IMR-90 (cell line): ENCODE results near the gene POLRMT. TPM values are rescaled to one million over a fixed set of nuclear protein-coding genes. Genes with fewer than 3 reads are reported as not detected.

Experiments
- ATAC-seq: fragments of 200-7000 bp; cut with Tn5 transposase; 2 replicates; pipeline ENCODE4 v1.9.1; 2020; ENCODE audit warnings: low read depth, mild to moderate bottlenecking, moderate library complexity
- BruUV-seq: library from RNA; stranded (reverse); fragments of 400-500 nt; replicated peaks from 2 replicates; lab custom pipeline; 2021; lab: Mats Ljungman, UMichigan
- CTCF ChIA-PET: fragments of 300-600 bp; formaldehyde crosslinking; extraction: SDS; loops from one replicate; lab custom pipeline; 2021; ENCODE audit warnings: antibody characterized with exemption; lab: Yijun Ruan, JAX
- POLR2A ChIA-PET: fragments of 300-600 bp; sonication (Branson Sonifier 250); formaldehyde crosslinking; loops from one replicate; lab custom pipeline; 2022; ENCODE audit warnings: antibody characterized with exemption; ENCODE audit not compliant: unreplicated experiment; lab: Charles Lee
- DNase-seq: peaks from one replicate; pipeline ENCODE4 v3.0.0; 2013
- H2AFZ ChIP-seq: replicated peaks from 2 replicates; pipeline ENCODE3; 2013; ENCODE audit warnings: low read length, mild to moderate bottlenecking; ENCODE audit not compliant: poor library complexity
- H2AK5ac ChIP-seq: 2 replicates; pipeline ENCODE4 v1.6.1; 2013; ENCODE audit warnings: low read depth, low read length, inconsistent platforms
- H2AK9ac ChIP-seq: replicated peaks from 2 replicates; pipeline ENCODE3; 2013; ENCODE audit warnings: mild to moderate bottlenecking, low read depth, low read length, moderate library complexity; ENCODE audit not compliant: poor library complexity
- H2BK120ac ChIP-seq: 2 replicates; pipeline ENCODE4 v1.6.1; 2013; ENCODE audit warnings: low read depth, low read length, inconsistent platforms
- H2BK15ac ChIP-seq: 3 replicates; pipeline ENCODE4 v1.6.1; 2013; ENCODE audit warnings: low read depth, low read length, inconsistent platforms
- H2BK20ac ChIP-seq: 2 replicates; pipeline ENCODE4 v1.6.1; 2013; ENCODE audit warnings: low read depth, mild to moderate bottlenecking, inconsistent platforms, low read length, moderate library complexity
- H2BK5ac ChIP-seq: 2 replicates; pipeline ENCODE4 v1.6.1; 2013; ENCODE audit warnings: mild to moderate bottlenecking, low read depth, low read length, inconsistent platforms; ENCODE audit not compliant: poor library complexity, severe bottlenecking
- H3K14ac ChIP-seq: replicated peaks from 2 replicates; pipeline ENCODE4 v1.6.1; 2013; ENCODE audit warnings: low read depth, low read length, inconsistent platforms
- H3K18ac ChIP-seq: 2 replicates; pipeline ENCODE4 v1.6.1; 2013; ENCODE audit warnings: low read depth, low read length, control low read depth
- H3K23ac ChIP-seq: 2 replicates; pipeline ENCODE4 v1.6.1; 2013; ENCODE audit warnings: low read depth, low read length, inconsistent platforms
- H3K27ac ChIP-seq: 2 replicates; pipeline ENCODE4 v1.5.1; 2013; ENCODE audit warnings: mild to moderate bottlenecking, control low read depth, low read length; ENCODE audit not compliant: insufficient read depth
- H3K27me3 ChIP-seq: 2 replicates; pipeline ENCODE4 v1.6.1; 2013; ENCODE audit warnings: low read length; ENCODE audit not compliant: control insufficient read depth, insufficient read depth
- H3K36me3 ChIP-seq: 2 replicates; pipeline ENCODE4 v1.6.1; 2013; ENCODE audit warnings: low read length, mixed read lengths; ENCODE audit not compliant: control insufficient read depth, insufficient read depth
- H3K4ac ChIP-seq: 2 replicates; pipeline ENCODE4 v1.6.1; 2013; ENCODE audit warnings: low read depth, low read length, inconsistent platforms
- H3K4me1 ChIP-seq: 2 replicates; pipeline ENCODE4 v1.6.1; 2013; ENCODE audit warnings: low read length, mixed read lengths; ENCODE audit not compliant: control insufficient read depth, insufficient read depth
- H3K4me2 ChIP-seq: 2 replicates; pipeline ENCODE4 v1.6.1; 2013; ENCODE audit warnings: low read depth, mild to moderate bottlenecking, control low read depth, low read length, moderate library complexity
- H3K4me3 ChIP-seq: 2 replicates; pipeline ENCODE4 v1.5.1; 2013; ENCODE audit warnings: low read depth, mild to moderate bottlenecking, control low read depth, low read length, moderate library complexity; ENCODE audit not compliant: insufficient read depth
- H3K56ac ChIP-seq: 2 replicates; pipeline ENCODE4 v1.6.1; 2013; ENCODE audit warnings: low read length, inconsistent platforms; ENCODE audit not compliant: insufficient read depth; ENCODE audit errors: extremely low read depth
- H3K79me1 ChIP-seq, 2 experiments: 2 replicates each; pipeline ENCODE4 v1.6.1; 2013; ENCODE audit warnings: low read length in 2 of 2, inconsistent platforms in 1 of 2, low read depth in 1 of 2
- H3K9ac ChIP-seq: 2 replicates; pipeline ENCODE4 v1.6.1; 2013; ENCODE audit warnings: low read depth, low read length, control low read depth
- H3K9me1 ChIP-seq: 2 replicates; pipeline ENCODE4 v1.6.1; 2013; ENCODE audit warnings: low read length, inconsistent platforms; ENCODE audit not compliant: insufficient read depth
- H3K9me3 ChIP-seq: 2 replicates; pipeline ENCODE4 v1.6.1; 2013; ENCODE audit warnings: low read length; ENCODE audit not compliant: control insufficient read depth, insufficient read depth
- H4K20me1 ChIP-seq: 2 replicates; pipeline ENCODE4 v1.6.1; 2013; ENCODE audit warnings: low read length, inconsistent platforms; ENCODE audit not compliant: insufficient read depth
- H4K5ac ChIP-seq: 2 replicates; pipeline ENCODE4 v1.6.1; 2013; ENCODE audit warnings: mild to moderate bottlenecking, low read depth, low read length, control low read depth
- H4K8ac ChIP-seq, 2 experiments: 2 replicates each; pipeline ENCODE4 v1.6.1; 2013; ENCODE audit warnings: low read depth in 2 of 2, low read length in 2 of 2, control low read depth in 1 of 2, inconsistent platforms in 1 of 2
- H4K91ac ChIP-seq: 2 replicates; pipeline ENCODE4 v1.6.1; 2013; ENCODE audit warnings: low read depth, low read length, inconsistent platforms; ENCODE audit not compliant: insufficient read depth
- BHLHE40 ChIP-seq: fragments of 150-350 bp; IDR thresholded peaks from 2 replicates; pipeline ENCODE4 v1.6.1; 2016; ENCODE audit warnings: mild to moderate bottlenecking, low read depth, low read length
- CEBPB ChIP-seq: IDR thresholded peaks from 2 replicates; pipeline ENCODE4 v1.6.1; 2012; ENCODE audit warnings: low read depth, low read length, improper control_type of control experiment
- CHD1 ChIP-seq: IDR thresholded peaks from 2 replicates; pipeline ENCODE4 v1.6.1; 2012; ENCODE audit warnings: low read depth, low read length, improper control_type of control experiment
- CTCF ChIP-seq: conservative IDR thresholded peaks from 2 replicates; pipeline ENCODE4 v1.5.1; 2012; ENCODE audit warnings: mild to moderate bottlenecking, low read depth, low read length, improper control_type of control experiment
- ELK1 ChIP-seq: fragments of 150-350 bp; IDR thresholded peaks from 2 replicates; pipeline ENCODE4 v1.6.1; 2016; ENCODE audit warnings: low read depth, mild to moderate bottlenecking, low read length, moderate library complexity, borderline replicate concordance
- FOS ChIP-seq: fragments of 150-350 bp; IDR thresholded peaks from 2 replicates; pipeline ENCODE4 v1.6.1; 2016; ENCODE audit warnings: low read depth, low read length
- MAFK ChIP-seq: IDR thresholded peaks from 2 replicates; pipeline ENCODE4 v1.6.1; 2012; ENCODE audit warnings: low read depth, low read length, improper control_type of control experiment
- MAZ ChIP-seq: IDR thresholded peaks from 2 replicates; pipeline ENCODE4 v1.6.1; 2012; ENCODE audit warnings: low read depth, mild to moderate bottlenecking, low read length, improper control_type of control experiment, moderate library complexity, borderline replicate concordance
- MXI1 ChIP-seq: IDR thresholded peaks from 2 replicates; pipeline ENCODE4 v1.6.1; 2012; ENCODE audit warnings: low read depth, mild to moderate bottlenecking, low read length, moderate library complexity, borderline replicate concordance
- NFE2L2 ChIP-seq: fragments of 150-350 bp; IDR thresholded peaks from 2 replicates; pipeline ENCODE4 v1.6.1; 2016; ENCODE audit warnings: low read depth, mild to moderate bottlenecking, low read length
- POLR2A ChIP-seq: IDR thresholded peaks from 2 replicates; pipeline ENCODE4 v1.6.1; 2012; ENCODE audit warnings: mild to moderate bottlenecking, low read depth, low read length
- RAD21 ChIP-seq: IDR thresholded peaks from 2 replicates; pipeline ENCODE4 v1.6.1; 2012; ENCODE audit warnings: low read length, improper control_type of control experiment
- RCOR1 ChIP-seq: IDR thresholded peaks from 2 replicates; pipeline ENCODE4 v1.6.1; 2012; ENCODE audit warnings: mild to moderate bottlenecking, low read length, improper control_type of control experiment; ENCODE audit not compliant: insufficient replicate concordance
- RFX5 ChIP-seq: IDR thresholded peaks from 2 replicates; pipeline ENCODE4 v1.8.0; 2012; ENCODE audit warnings: low read depth, mild to moderate bottlenecking, low read length, moderate library complexity
- USF2 ChIP-seq: fragments of 150-350 bp; IDR thresholded peaks from 2 replicates; pipeline ENCODE4 v1.6.1; 2017; ENCODE audit warnings: mild to moderate bottlenecking, antibody characterized with exemption, low read length, low read depth
- WGBS, 2 experiments: methylation state at CpG; one replicate each; pipeline versions ENCODE4 v1.1.5 to v1.1.7; 2013; ENCODE audit warnings: missing lambda C conversion rate in 2 of 2; ENCODE audit not compliant: insufficient read length in 1 of 2; ENCODE audit errors: extremely low coverage in 2 of 2; 5-methylcytosine and 5-hydroxymethylcytosine counted together
- dilution Hi-C: fragments of 300-500 bp; cut with HindIII; formaldehyde crosslinking; loops from one replicate; pipeline ENCODE4 v1.14.3; 2018; ENCODE audit warnings: low sequenced_read_pairs; ENCODE audit not compliant: unreplicated experiment
- in situ Hi-C: fragments of 300-500 bp; cut with MboI; formaldehyde crosslinking; loops from 3 replicates; pipeline ENCODE4 v1.14.3; 2019; ENCODE audit warnings: low sequenced_read_pairs, inconsistent platforms, mixed read lengths
- intact Hi-C: fragments of 100-400 bp; cut with micrococcal nuclease; formaldehyde crosslinking; loops from 2 replicates; pipeline ENCODE4 v1.10.0; 2022
- polyA plus RNA-seq, 3 experiments: library from polyadenylated mRNA; depleted of rRNA; stranded (reverse); fragments of >200 nt; gene quantifications; 2 replicates each; pipeline ENCODE4 v1.2.3, GENCODE V29; 2012; ENCODE audit warnings: low replicate concordance in 1 of 3
- total RNA-seq: library from RNA; depleted of rRNA; stranded (reverse); fragments of >200 nt; gene quantifications from 2 replicates; pipeline ENCODE4 v1.2.3, GENCODE V29; 2012

The POLRMT gene
- total and polyA plus RNA-seq, 2 of the 4 experiments (the other 2 are of a cell fraction): 9.9 to 29.6 TPM

GRCh38 chr19:582497-583197, 50.7 kb downstream of the POLRMT start:
- Histone ChIP-seq H3K79me1 (peaks cover 0 to 24% of the 10 kb centered on the region in 2 experiments; a peak in 1 of 4 replicates), H2BK5ac (no peak overlapping the region), H3K56ac (no peak overlapping the region), H2AFZ (no peak overlapping the region), H3K9me3 (no peaks in the 10 kb centered on the region), H3K4ac (no peak overlapping the region), H3K36me3 (peaks cover 26% of the 10 kb centered on the region; the same call in 1 of the 2 replicates), H3K27me3 (no peaks in the 10 kb centered on the region), H4K20me1 (peaks cover 60% of the 10 kb centered on the region), H4K5ac (no peak overlapping the region), H3K9ac (no peak overlapping the region), H2AK5ac (no peak overlapping the region), H3K14ac (no peak overlapping the region), H3K4me3 (no peak overlapping the region), H3K9me1 (no peaks in the 10 kb centered on the region), H3K18ac (no peak overlapping the region), H3K4me1 (peaks cover 3% of the 10 kb centered on the region; the same call in 1 of the 2 replicates), H2BK15ac (no peak overlapping the region), H2BK120ac (no peak overlapping the region), H3K4me2 (no peak overlapping the region), H3K27ac (no peak overlapping the region), H4K8ac (no peak overlapping the region), H3K23ac (no peak overlapping the region), H4K91ac (no peak overlapping the region), H2BK20ac (no peak overlapping the region), H2AK9ac (peak overlapping the region; percentile 45)
- dilution Hi-C loops: no loop called here
- DNase-seq (peak; percentile 59), ATAC-seq (peak; percentile 52)
- in situ Hi-C loops: no loop called here
- no peak for TF ChIP-seq RAD21
- TF ChIP-seq NFE2L2: no peak
- 0 out of 2 replicates have a peak, but pooled peaks have one; percentile 5 for TF ChIP-seq USF2
- no peak for TF ChIP-seq MXI1
- TF ChIP-seq CTCF: no peak
- no peak for TF ChIP-seq CHD1
- no peak for TF ChIP-seq ELK1
- peak; percentile 70 for TF ChIP-seq FOS
- peak; percentile 28; the same call in 1 of the 2 replicates for TF ChIP-seq MAZ
- peak; percentile 76 for TF ChIP-seq CEBPB
- TF ChIP-seq RFX5: no peak
- no peak for TF ChIP-seq POLR2A
- TF ChIP-seq MAFK: no peak
- no peak for TF ChIP-seq RCOR1
- TF ChIP-seq BHLHE40: peak; percentile 57; the same call in 1 of the 2 replicates
- ChIA-PET POLR2A (no interaction called here), CTCF (no interaction called here)
- intact Hi-C loops: no loop called here
- TSS peak; percentile 100 for BruUV-seq
- WGBS, 2 experiments: 77% methylated on average over 14 of the region's 31 CpGs; no CpG with 5 or more reads in 1 of the 2 experiments
